Left ventricle myocardium inferior (tissue), 1 donor: ENCODE measurements around the gene OPN4. TPM values are rescaled to one million over a fixed set of nuclear protein-coding genes. Genes with fewer than 3 reads are reported as not detected.

Source experiments
- DNase-seq: peaks from one replicate; pipeline ENCODE4 v3.0.0-alpha.2; 2020
- H3K27ac ChIP-seq: fragments of 200-600 bp; replicated peaks from 2 replicates; pipeline ENCODE4 v1.8.0; 2021
- H3K27me3 ChIP-seq: fragments of 200-600 bp; 2 replicates; pipeline ENCODE4 v1.8.0; 2021; ENCODE audit warnings: low read depth
- H3K36me3 ChIP-seq: fragments of 200-600 bp; 2 replicates; pipeline ENCODE4 v1.8.0; 2021
- H3K4me1 ChIP-seq: fragments of 200-600 bp; 2 replicates; pipeline ENCODE4 v1.8.0; 2021
- H3K4me3 ChIP-seq: fragments of 200-600 bp; 2 replicates; pipeline ENCODE4 v1.8.0; 2021; ENCODE audit warnings: mild to moderate bottlenecking, moderate library complexity
- H3K9me3 ChIP-seq: fragments of 200-600 bp; replicated peaks from 2 replicates; pipeline ENCODE4 v1.8.0; 2021
- CTCF ChIP-seq: fragments of 200-600 bp; IDR thresholded peaks from 2 replicates; pipeline ENCODE4 v1.8.0; 2021; ENCODE audit warnings: antibody characterized with exemption, mild to moderate bottlenecking, borderline replicate concordance
- intact Hi-C: fragments of 100-400 bp; cut with micrococcal nuclease; formaldehyde crosslinking; loops from one replicate; pipeline ENCODE4 v1.11.0; 2022
- total RNA-seq: library from RNA; stranded (reverse); fragmentation: NEBNext Ultra II Directional; extraction: Animal tissue kit (Norgen Biotek cat#: 25700); gene quantifications from one replicate; pipeline ENCODE4 v1.2.1, GENCODE V29; 2021
- donor health status: DM: no; HTN: yes; CAD: no; lungs with severe emphysema.

Gene OPN4
- total RNA-seq, 1 donor from 2014 or later, result 0.25 TPM

- Histone ChIP-seq H3K27ac (peak overlapping the region; percentile 98), H3K9me3 (no peaks in the 10 kb centered on the region), H3K27me3 (no peaks in the 10 kb centered on the region), H3K4me1 (peaks cover 48% of the 10 kb centered on the region), H3K36me3 (peaks cover 26% of the 10 kb centered on the region), H3K4me3 (peak overlapping the region; percentile 37)
- no peak for TF ChIP-seq CTCF
- intact Hi-C loops, result no loop called here
- no peak for DNase-seq
Observed at GRCh38 chr10:86692664-86693063, 38.3 kb downstream of the OPN4 start.

- no peaks in the 10 kb centered on the region for H3K9me3 ChIP-seq
- H3K4me1 ChIP-seq, result peaks cover 51% of the 10 kb centered on the region
- intact Hi-C loops, result no loop called here
Observed at GRCh38 chr10:86693275-86693674, 38.9 kb downstream of the OPN4 start.

GRCh38 chr10:86693721-86694369 lies 39.5 kb downstream of the OPN4 start:
- peaks cover 50% of the 10 kb centered on the region for H3K4me1 ChIP-seq

More at GRCh38 chr10:86693275-86693674, 38.9 kb downstream of the OPN4 start:
- no peak for DNase-seq
- no peaks in the 10 kb centered on the region for H3K27me3 ChIP-seq
- no peak for TF ChIP-seq CTCF
- H3K27ac ChIP-seq, result peak overlapping the region; percentile 98
- H3K4me3 ChIP-seq, result peak overlapping the region; percentile 37
- H3K36me3 ChIP-seq, result peaks cover 32% of the 10 kb centered on the region

GRCh38 chr10:86698207-86698940 lies 44.0 kb downstream of the OPN4 start:
- H3K36me3 ChIP-seq, result peaks cover 69% of the 10 kb centered on the region
- peak overlapping the region; percentile 59 for H3K27ac ChIP-seq
- DNase-seq, result no peak
- no peaks in the 10 kb centered on the region for H3K27me3 ChIP-seq
- H3K4me3 ChIP-seq, result no peak overlapping the region
- H3K4me1 ChIP-seq, result peaks cover 41% of the 10 kb centered on the region
- no peak for TF ChIP-seq CTCF
- H3K9me3 ChIP-seq, result no peaks in the 10 kb centered on the region
- intact Hi-C loops, result no loop called here

More at GRCh38 chr10:86693721-86694369, 39.5 kb downstream of the OPN4 start:
- intact Hi-C loops, result no loop called here
- peaks cover 37% of the 10 kb centered on the region for H3K36me3 ChIP-seq
- TF ChIP-seq CTCF, result peak; percentile 67
- H3K27me3 ChIP-seq, result no peaks in the 10 kb centered on the region
- no peaks in the 10 kb centered on the region for H3K9me3 ChIP-seq
- H3K4me3 ChIP-seq, result peak overlapping the region; percentile 37
- peak overlapping the region; percentile 98 for H3K27ac ChIP-seq
- DNase-seq, result no peak

- H3K36me3 ChIP-seq, result peaks cover 69% of the 10 kb centered on the region
- H3K27me3 ChIP-seq, result no peaks in the 10 kb centered on the region
- H3K9me3 ChIP-seq, result no peaks in the 10 kb centered on the region
- peaks cover 36% of the 10 kb centered on the region for H3K4me1 ChIP-seq
- intact Hi-C loops, result no loop called here
- peak overlapping the region; percentile 59 for H3K27ac ChIP-seq
- no peak for TF ChIP-seq CTCF
- no peak overlapping the region for H3K4me3 ChIP-seq
- DNase-seq, result no peak
Observed at GRCh38 chr10:86699125-86699524, 44.8 kb downstream of the OPN4 start.
